Psoas muscle (tissue), 8 donors: ENCODE data around the gene CFH. TPM values are rescaled to one million over a fixed set of nuclear protein-coding genes. Genes with fewer than 3 reads are reported as not detected.
"Not testable (repeated sequence)": the region's sequence is repeated elsewhere in the genome, so short reads cannot be mapped to it uniquely, and the experiment has no call there.

Source experiments
- ATAC-seq, 4 donors: fragments of 200-7000 bp; cut with Tn5 transposase; one replicate each; pipeline ENCODE4 v1.9.1; 2020; ENCODE audit warnings: moderate library complexity in 3 of 4, mild to moderate bottlenecking in 2 of 4
- DNase-seq, 2 donors: peaks; one replicate each; pipeline ENCODE4 v3.0.0-alpha.2; 2020
- H3K27ac ChIP-seq: fragments of 200-600 bp; one replicate; pipeline ENCODE4 v1.8.0; 2022
- H3K27me3 ChIP-seq, 3 donors: fragments of 200-600 bp in 1 of 3; one replicate each; pipeline versions ENCODE4 v1.6.1 to v1.8.0; 2013 to 2022; ENCODE audit warnings: low read length in 2 of 3, mild to moderate bottlenecking in 2 of 3, moderate library complexity in 1 of 3; ENCODE audit not compliant: insufficient read depth in 3 of 3
- H3K36me3 ChIP-seq, 2 donors: fragments of 200-600 bp in 1 of 2; one replicate each; pipeline versions ENCODE4 v1.6.1 to v1.8.0; 2013 to 2022; ENCODE audit warnings: low read depth in 1 of 2, mild to moderate bottlenecking in 1 of 2, moderate library complexity in 1 of 2; ENCODE audit not compliant: insufficient read depth in 1 of 2
- H3K4me1 ChIP-seq: fragments of 200-600 bp; one replicate; pipeline ENCODE4 v1.8.0; 2022
- H3K4me3 ChIP-seq: fragments of 200-600 bp; one replicate; pipeline ENCODE4 v1.8.0; 2022; ENCODE audit warnings: mild to moderate bottlenecking
- H3K9me3 ChIP-seq: fragments of 200-600 bp; one replicate; pipeline ENCODE4 v1.8.0; 2022
- CTCF ChIP-seq: fragments of 200-600 bp; IDR thresholded peaks from one replicate; pipeline ENCODE4 v1.8.0; 2022; ENCODE audit warnings: antibody characterized with exemption
- WGBS, 3 donors: extraction: QIAGEN DNeasy Blood & Tissue Kit; methylation state at CpG; one replicate each; pipeline versions ENCODE4 v1.1.6 to v1.1.7; 2013; 5-methylcytosine and 5-hydroxymethylcytosine counted together
- intact Hi-C, 2 donors: fragments of 100-400 bp; cut with DNase I; formaldehyde crosslinking; loops; one replicate each; pipeline versions ENCODE4 v1.11.0 to v1.14.2; 2022
- polyA plus RNA-seq, 3 donors: library from polyadenylated mRNA; stranded (reverse); fragments of 200-250 nt; gene quantifications; one replicate each; pipeline ENCODE4 v1.2.3, GENCODE V29; 2013
- total RNA-seq, 4 donors: library from RNA; stranded (reverse); fragmentation: NEBNext Ultra II Directional in 2 of 4; extraction: Animal tissue kit (Norgen Biotek cat#: 25700) in 2 of 4; gene quantifications; one replicate each; pipeline versions ENCODE4 v1.2.1 to v1.2.4, GENCODE V29; 2021 to 2023
- donor health status: healthy with polysubstance abuse.
- donor health status: DM: no; HTN: no; CAD: no; lungs with moderate emphysema.
- donor health status: Bipolar disorder and iron deficiency.
- donor health status: healthy.
- donor health status: DM: yes; HTN: yes; CAD: no.
- donor health status: DM: no; HTN: no; CAD: no.
- donor health status: DM: no; HTN: no; CAD: no.
- donor health status: DM: yes; HTN: yes; CAD: no.

Gene CFH
- total and polyA plus RNA-seq, 7 donors = 12.5 to 44.5 (median 24.2) TPM

GRCh38 chr1:196738730-196739129 lies 86.9 kb downstream of the CFH start:
- no peak for ATAC-seq
- Histone ChIP-seq H3K27ac (no peak overlapping the region), H3K36me3 (peaks cover 0 to 7% of the 10 kb centered on the region in 2 donors), H3K9me3 (peaks cover 5% of the 10 kb centered on the region), H3K4me1 (no peaks in the 10 kb centered on the region), H3K27me3 (no peaks in the 10 kb centered on the region), H3K4me3 (no peak overlapping the region)
- DNase-seq = no peak
- no peak for TF ChIP-seq CTCF
- intact Hi-C loops = no loop called here

- H3K36me3 ChIP-seq, H3K4me1 ChIP-seq, intact Hi-C loops, H3K4me3 ChIP-seq, H3K27ac ChIP-seq, H3K9me3 ChIP-seq, ATAC-seq, H3K27me3 ChIP-seq, DNase-seq: not testable (repeated sequence)
- TF ChIP-seq CTCF = peak; percentile 10
- 40 to 58% (median 41%) methylated on average over 6 of the region's 6 CpGs for WGBS, 3 donors
Observed at GRCh38 chr1:196743244-196743643, 91.4 kb downstream of the CFH start.

DNA sequence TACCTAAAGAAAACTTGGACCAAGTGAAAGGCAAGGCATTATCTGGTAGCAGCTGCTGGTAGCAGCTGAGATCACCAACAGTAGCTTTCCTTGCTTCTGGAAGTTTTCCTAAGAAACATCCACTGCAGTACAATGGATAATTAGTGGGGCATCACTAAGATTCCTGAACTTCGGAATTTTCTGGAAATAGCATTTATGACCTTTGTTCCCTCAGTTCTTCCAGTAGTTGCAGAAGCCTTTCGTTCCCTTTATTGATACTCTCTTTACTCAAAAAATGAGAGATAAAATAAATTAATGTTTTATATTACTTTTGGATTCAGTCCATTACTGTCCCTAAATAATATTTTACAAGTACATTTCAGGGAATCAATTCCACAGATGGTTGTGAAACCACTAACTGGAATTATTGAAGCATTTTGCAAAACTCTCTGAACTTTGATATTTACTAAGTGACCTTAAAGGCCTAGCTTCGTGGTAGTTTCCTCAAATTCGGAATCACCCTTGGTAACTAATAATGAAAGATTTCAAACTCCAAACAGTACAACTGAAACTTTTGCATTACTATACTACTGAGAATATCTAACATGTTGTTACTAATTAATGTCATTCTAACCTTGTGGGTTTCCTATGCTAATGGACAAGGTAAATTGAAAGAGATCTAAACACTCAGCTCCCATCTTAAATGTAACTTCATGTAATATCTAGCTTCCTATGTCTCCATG lies 113.3 kb downstream of the CFH start:
- H3K27me3 ChIP-seq, H3K9me3 ChIP-seq, H3K4me3 ChIP-seq, ATAC-seq, H3K27ac ChIP-seq, H3K36me3 ChIP-seq, intact Hi-C loops, H3K4me1 ChIP-seq, DNase-seq: not testable (repeated sequence)
- WGBS, 3 donors = 30 to 55% (median 39%) methylated on average over 4 of the region's 4 CpGs

DNA sequence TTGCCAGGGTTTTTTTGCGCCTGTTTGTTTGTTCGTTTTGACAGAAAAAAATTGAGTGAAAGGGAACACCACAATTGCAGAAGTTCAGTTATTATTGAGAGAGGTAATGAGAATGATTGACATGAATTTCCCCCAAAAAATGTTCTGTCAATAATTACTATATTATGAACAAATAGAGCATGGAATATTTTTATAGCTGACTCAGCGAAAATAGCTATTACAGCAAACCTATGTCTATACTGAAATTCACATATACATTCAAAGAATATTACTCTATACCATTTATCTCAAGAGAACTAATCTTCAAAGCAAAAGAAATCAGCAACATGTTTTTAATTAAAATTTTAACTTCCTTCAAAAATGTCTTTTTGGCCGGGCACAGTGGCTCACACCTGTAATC lies 118.0 kb downstream of the CFH start:
- intact Hi-C loops, DNase-seq, H3K4me1 ChIP-seq, H3K27me3 ChIP-seq, ATAC-seq, H3K9me3 ChIP-seq, H3K4me3 ChIP-seq, H3K36me3 ChIP-seq, H3K27ac ChIP-seq: not testable (repeated sequence)
- 88 to 93% (median 92%) methylated on average over 4 of the region's 4 CpGs for WGBS, 3 donors

DNA sequence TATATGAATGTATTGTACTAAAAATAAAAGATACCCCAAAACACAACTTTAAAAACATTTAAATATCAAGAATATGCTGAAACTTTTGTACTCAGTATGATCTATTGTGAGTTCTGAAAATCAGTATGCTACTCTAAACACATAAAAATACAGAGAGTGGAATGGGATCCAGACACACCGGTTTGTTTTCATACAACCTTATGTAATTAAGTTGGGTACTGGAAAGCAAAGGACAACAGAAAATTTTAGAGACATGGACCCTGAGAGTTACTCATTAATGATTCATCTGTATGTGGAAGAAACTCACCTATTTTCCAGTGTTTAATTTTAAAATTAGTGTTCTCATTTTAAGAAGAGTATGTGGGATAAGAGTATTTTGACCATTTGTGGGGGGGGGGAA lies 121.9 kb downstream of the CFH start:
- no peaks in the 10 kb centered on the region for H3K4me1 ChIP-seq
- no peaks in the 10 kb centered on the region for H3K36me3 ChIP-seq
- no peak for TF ChIP-seq CTCF
- intact Hi-C loops = no loop called here
- ATAC-seq (no peak), DNase-seq (no peak)
- no peaks in the 10 kb centered on the region for H3K9me3 ChIP-seq
- no peak overlapping the region for H3K27ac ChIP-seq
- H3K27me3 ChIP-seq = no peaks in the 10 kb centered on the region
- H3K4me3 ChIP-seq = no peak overlapping the region
- 21 to 64% (median 36%) methylated on average over 1 of the region's 1 CpG for WGBS, 3 donors

GRCh38 chr1:196774175-196774574 lies 122.3 kb downstream of the CFH start:
- no peaks in the 10 kb centered on the region for H3K9me3 ChIP-seq
- DNase-seq (no peak), ATAC-seq (no peak)
- H3K4me1 ChIP-seq = no peaks in the 10 kb centered on the region
- no peaks in the 10 kb centered on the region for H3K36me3 ChIP-seq
- intact Hi-C loops = no loop called here
- no peak overlapping the region for H3K27ac ChIP-seq
- no peak for TF ChIP-seq CTCF
- no peak overlapping the region for H3K4me3 ChIP-seq
- 17 to 46% (median 18%) methylated on average over 2 of the region's 2 CpGs for WGBS, 3 donors
- H3K27me3 ChIP-seq = no peaks in the 10 kb centered on the region
